Cardiac fibroblast (primary cell): ENCODE results near the gene MAGEB17.
"Not testable (repeated sequence)": the region's sequence is repeated elsewhere in the genome, so short reads cannot be mapped to it uniquely, and the experiment has no call there.

ENCODE experiments used
- DNase-seq, 2 donors: peaks; one replicate each; pipeline versions ENCODE4 v3.0.0 to v3.0.0-alpha.2; 2010; ENCODE audit warnings: low read depth in 2 of 2
- H3K4me3 ChIP-seq, 2 donors: replicated peaks in 1 of 2; 1 replicate in 1 of 2; 2 replicates in 1 of 2; pipeline ENCODE4 v1.5.1; 2011; ENCODE audit warnings: low read depth in 2 of 2, low read length in 2 of 2, mild to moderate bottlenecking in 2 of 2, moderate library complexity in 1 of 2
- CTCF ChIP-seq: IDR thresholded peaks from one replicate; pipeline ENCODE4 v1.5.1; 2011; ENCODE audit warnings: low read depth, mild to moderate bottlenecking, low read length, inconsistent platforms

The MAGEB17 gene

GRCh38 chrX:16141422-16142245 lies 25.6 kb upstream of the MAGEB17 start:
- TF ChIP-seq CTCF: no peak
- DNase-seq: no peak
- no peak overlapping the region for H3K4me3 ChIP-seq

- H3K4me3 ChIP-seq: no peak overlapping the region
- no peak for TF ChIP-seq CTCF
- no peak for DNase-seq
Observed at GRCh38 chrX:16142246-16142558, 25.1 kb upstream of the MAGEB17 start.

GRCh38 chrX:16143968-16144367 lies 23.3 kb upstream of the MAGEB17 start:
- no peak for TF ChIP-seq CTCF
- DNase-seq: no peak
- no peak overlapping the region for H3K4me3 ChIP-seq

- no peak for TF ChIP-seq CTCF
- DNase-seq: no peak
Observed at GRCh38 chrX:16144420-16144819, 22.9 kb upstream of the MAGEB17 start.

GRCh38 chrX:16145093-16145492 lies 22.2 kb upstream of the MAGEB17 start:
- H3K4me3 ChIP-seq, DNase-seq: not testable (repeated sequence)

More at GRCh38 chrX:16144420-16144819, 22.9 kb upstream of the MAGEB17 start:
- no peak overlapping the region for H3K4me3 ChIP-seq

GRCh38 chrX:16145656-16146055 lies 21.6 kb upstream of the MAGEB17 start:
- no peak overlapping the region for H3K4me3 ChIP-seq
- TF ChIP-seq CTCF: no peak
- DNase-seq: no peak

GRCh38 chrX:16148896-16149295 lies 18.4 kb upstream of the MAGEB17 start:
- no peak for TF ChIP-seq CTCF
- no peak overlapping the region for H3K4me3 ChIP-seq
- DNase-seq: no peak
